AG10803 (cell line): ENCODE results near the gene RNF13.
A peak's percentile ranks its signal among the peaks of the same experiment; 100 is the strongest.
"Not testable (repeated sequence)": the region's sequence is repeated elsewhere in the genome, so short reads cannot be mapped to it uniquely, and the experiment has no call there.

Experiments
- DNase-seq: peaks from one replicate; pipeline ENCODE4 v3.0.0; 2010; ENCODE audit warnings: low read depth
- H3K4me3 ChIP-seq: 2 replicates; pipeline ENCODE4 v1.5.1; 2011; ENCODE audit warnings: mild to moderate bottlenecking, low read length, control low read depth
- CTCF ChIP-seq: conservative IDR thresholded peaks from 2 replicates; pipeline ENCODE4 v1.5.1; 2011; ENCODE audit warnings: mild to moderate bottlenecking, low read length, control low read depth, inconsistent platforms

The RNF13 gene

GRCh38 chr3:149970716-149971402 lies 157.8 kb downstream of the RNF13 start, which contains the start of gene PFN2:
TSS of gene PFN2 (minus strand) at chr3:149970895. CDS start at chr3:149970856, 39 bp downstream.
- peak within 1 kb of the TSS; percentile 73 for H3K4me3 ChIP-seq
- TF ChIP-seq CTCF: no peak
- DNase-seq: peak; percentile 88

- DNase-seq: no peak
- no peak for TF ChIP-seq CTCF
- H3K4me3 ChIP-seq: peak overlapping the region; percentile 73
Observed at GRCh38 chr3:149971403-149972075, 158.5 kb downstream of the RNF13 start.

GRCh38 chr3:149975919-149976318 lies 162.9 kb downstream of the RNF13 start:
- no peak for TF ChIP-seq CTCF
- no peak for DNase-seq
- H3K4me3 ChIP-seq: no peak overlapping the region

GRCh38 chr3:149977386-149977785 lies 164.4 kb downstream of the RNF13 start:
- DNase-seq: no peak
- H3K4me3 ChIP-seq: no peak overlapping the region
- no peak for TF ChIP-seq CTCF

- not testable (repeated sequence) for DNase-seq, H3K4me3 ChIP-seq
Observed at GRCh38 chr3:149981979-149982378, 169.0 kb downstream of the RNF13 start.

- DNase-seq, H3K4me3 ChIP-seq: not testable (repeated sequence)
Observed at GRCh38 chr3:149983053-149983452, 170.0 kb downstream of the RNF13 start.

- H3K4me3 ChIP-seq: no peak overlapping the region
- no peak for DNase-seq
- no peak for TF ChIP-seq CTCF
Observed at GRCh38 chr3:149983628-149984027, 170.6 kb downstream of the RNF13 start.

GRCh38 chr3:149989307-149989706 lies 176.3 kb downstream of the RNF13 start:
- DNase-seq: no peak
- no peak overlapping the region for H3K4me3 ChIP-seq
- TF ChIP-seq CTCF: no peak
